Esophagus muscularis mucosa (tissue), 3 donors: Measurements from ENCODE around the gene EPHB1.

Experiments
- POLR2A ChIP-seq: fragments of 450-650 bp; IDR thresholded peaks from one replicate; pipeline ENCODE4 v1.6.1; 2017; ENCODE audit warnings: antibody characterized with exemption, moderate library complexity, mild to moderate bottlenecking, low read depth
- POLR2AphosphoS5 ChIP-seq, 2 donors: sonication (generic); formaldehyde crosslinking; IDR thresholded peaks; one replicate each; pipeline ENCODE4 v1.6.1; 2017; ENCODE audit warnings: antibody characterized with exemption in 2 of 2
- TF ChIP-seq, protein P1 (sequence below), 3 experiments: fragments of 200-600 bp in 2 of 3; fragments of 450-650 bp in 1 of 3; sonication (generic) in 2 of 3; IDR thresholded peaks; one replicate each; pipeline ENCODE4 v1.5.1; 2017 to 2019; ENCODE audit warnings: antibody characterized with exemption in 3 of 3, mild to moderate bottlenecking in 2 of 3, moderate library complexity in 1 of 3

- TF ChIP-seq, protein P1, sequence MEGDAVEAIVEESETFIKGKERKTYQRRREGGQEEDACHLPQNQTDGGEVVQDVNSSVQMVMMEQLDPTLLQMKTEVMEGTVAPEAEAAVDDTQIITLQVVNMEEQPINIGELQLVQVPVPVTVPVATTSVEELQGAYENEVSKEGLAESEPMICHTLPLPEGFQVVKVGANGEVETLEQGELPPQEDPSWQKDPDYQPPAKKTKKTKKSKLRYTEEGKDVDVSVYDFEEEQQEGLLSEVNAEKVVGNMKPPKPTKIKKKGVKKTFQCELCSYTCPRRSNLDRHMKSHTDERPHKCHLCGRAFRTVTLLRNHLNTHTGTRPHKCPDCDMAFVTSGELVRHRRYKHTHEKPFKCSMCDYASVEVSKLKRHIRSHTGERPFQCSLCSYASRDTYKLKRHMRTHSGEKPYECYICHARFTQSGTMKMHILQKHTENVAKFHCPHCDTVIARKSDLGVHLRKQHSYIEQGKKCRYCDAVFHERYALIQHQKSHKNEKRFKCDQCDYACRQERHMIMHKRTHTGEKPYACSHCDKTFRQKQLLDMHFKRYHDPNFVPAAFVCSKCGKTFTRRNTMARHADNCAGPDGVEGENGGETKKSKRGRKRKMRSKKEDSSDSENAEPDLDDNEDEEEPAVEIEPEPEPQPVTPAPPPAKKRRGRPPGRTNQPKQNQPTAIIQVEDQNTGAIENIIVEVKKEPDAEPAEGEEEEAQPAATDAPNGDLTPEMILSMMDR (IDR thresholded peaks at IDR 0.05) = no peak
- TF ChIP-seq POLR2AphosphoS5 (IDR thresholded peaks at IDR 0.05) = no peak
- TF ChIP-seq POLR2A = no peak
Measured at GRCh38 chr3:134792700-134793099, 2.4 kb upstream of the EPHB1 start.
